ENCODE data around the gene CD47. TPM values are rescaled to one million over a fixed set of nuclear protein-coding genes. Genes with fewer than 3 reads are reported as not detected.
A peak's percentile ranks its signal among the peaks of the same experiment; 100 is the strongest.

CD47 gene
- total RNA-seq, 1 experiment from 2014 or later: 16.3 TPM

DNA sequence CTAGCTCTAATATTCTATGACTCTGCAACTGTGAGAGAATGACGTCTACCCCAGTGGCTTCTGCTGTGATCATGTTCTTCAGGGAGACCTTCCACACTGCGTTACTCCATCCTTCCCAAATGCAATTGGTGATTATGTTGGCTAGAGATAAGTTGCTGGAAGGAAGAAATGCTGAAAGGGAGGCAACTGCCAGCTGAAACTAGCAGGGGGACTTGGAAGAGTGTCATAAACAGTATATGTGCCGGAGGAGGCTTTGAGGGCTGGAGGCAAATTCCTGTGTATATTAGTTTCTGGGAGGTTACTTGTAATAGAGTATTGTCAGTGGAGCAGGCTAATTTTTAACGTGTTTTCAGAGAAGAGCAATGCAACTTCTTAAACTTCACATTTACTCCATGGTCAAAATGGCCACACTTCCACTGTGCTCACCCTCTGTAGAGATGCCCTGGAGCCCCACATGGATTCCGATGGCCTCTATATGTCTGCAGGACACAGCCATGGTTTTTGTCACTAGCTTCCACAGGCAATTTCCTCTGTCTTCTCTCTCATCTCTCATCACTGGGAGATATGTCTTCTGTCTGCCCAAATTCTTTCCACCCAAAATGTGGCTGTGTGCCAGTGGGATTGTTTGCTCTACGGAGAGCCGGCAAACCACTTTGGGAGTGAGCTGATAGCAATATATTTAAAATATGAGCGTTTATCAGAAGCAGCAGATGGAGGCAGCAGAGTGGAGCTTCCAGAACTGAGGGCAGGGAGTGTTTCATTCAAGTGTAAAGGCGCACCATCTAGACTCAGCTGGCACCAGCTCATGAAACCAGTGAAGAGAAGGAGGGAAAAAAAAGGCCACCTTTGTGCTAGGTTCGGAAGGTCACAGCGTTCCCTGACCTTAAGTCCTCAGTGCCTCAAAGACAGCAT lies 13.3 kb upstream of the CD47 start:
- no peak overlapping the region for H3K4me3 Mint-ChIP-seq
- ATAC-seq: no peak
- POLR2A ChIA-PET: no interaction called here
- CTCF ChIA-PET: no interaction called here
- DNase-seq (ENCODE audit: low spot score): no peak
- H3K9me3 Mint-ChIP-seq: no peaks in the 10 kb centered on the region
- H3K27ac Mint-ChIP-seq: no peak overlapping the region
- H3K4me1 Mint-ChIP-seq: peaks cover 13% of the 10 kb centered on the region
- H3K36me3 Mint-ChIP-seq: no peaks in the 10 kb centered on the region
- TF ChIP-seq, protein P1, sequence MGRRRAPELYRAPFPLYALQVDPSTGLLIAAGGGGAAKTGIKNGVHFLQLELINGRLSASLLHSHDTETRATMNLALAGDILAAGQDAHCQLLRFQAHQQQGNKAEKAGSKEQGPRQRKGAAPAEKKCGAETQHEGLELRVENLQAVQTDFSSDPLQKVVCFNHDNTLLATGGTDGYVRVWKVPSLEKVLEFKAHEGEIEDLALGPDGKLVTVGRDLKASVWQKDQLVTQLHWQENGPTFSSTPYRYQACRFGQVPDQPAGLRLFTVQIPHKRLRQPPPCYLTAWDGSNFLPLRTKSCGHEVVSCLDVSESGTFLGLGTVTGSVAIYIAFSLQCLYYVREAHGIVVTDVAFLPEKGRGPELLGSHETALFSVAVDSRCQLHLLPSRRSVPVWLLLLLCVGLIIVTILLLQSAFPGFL (CRISPR knock-in tag; IDR thresholded peaks at IDR 0.05; ENCODE audit: borderline replicate concordance): no peak
- TF ChIP-seq ZNF263 (CRISPR knock-in tag; IDR thresholded peaks at IDR 0.05; ENCODE audit: low read depth) (no peak), ZBTB21 (CRISPR knock-in tag; IDR thresholded peaks at IDR 0.05; ENCODE audit: borderline replicate concordance) (no peak), CBFB (CRISPR knock-in tag; IDR thresholded peaks at IDR 0.05; ENCODE audit: low read depth) (no peak), HMGA2 (CRISPR knock-in tag; IDR thresholded peaks at IDR 0.05) (no peak), RELA (CRISPR knock-in tag; IDR thresholded peaks at IDR 0.05; ENCODE audit: borderline replicate concordance) (no peak), ZNF396 (CRISPR knock-in tag; IDR thresholded peaks at IDR 0.05; ENCODE audit: borderline replicate concordance) (no peak), RORB (CRISPR knock-in tag; IDR thresholded peaks at IDR 0.05) (no peak), ZNF671 (CRISPR knock-in tag; IDR thresholded peaks at IDR 0.05) (no peak), SMAD3 (CRISPR knock-in tag; IDR thresholded peaks at IDR 0.05; ENCODE audit: borderline replicate concordance) (no peak)
- TF ChIP-seq, protein P2, sequence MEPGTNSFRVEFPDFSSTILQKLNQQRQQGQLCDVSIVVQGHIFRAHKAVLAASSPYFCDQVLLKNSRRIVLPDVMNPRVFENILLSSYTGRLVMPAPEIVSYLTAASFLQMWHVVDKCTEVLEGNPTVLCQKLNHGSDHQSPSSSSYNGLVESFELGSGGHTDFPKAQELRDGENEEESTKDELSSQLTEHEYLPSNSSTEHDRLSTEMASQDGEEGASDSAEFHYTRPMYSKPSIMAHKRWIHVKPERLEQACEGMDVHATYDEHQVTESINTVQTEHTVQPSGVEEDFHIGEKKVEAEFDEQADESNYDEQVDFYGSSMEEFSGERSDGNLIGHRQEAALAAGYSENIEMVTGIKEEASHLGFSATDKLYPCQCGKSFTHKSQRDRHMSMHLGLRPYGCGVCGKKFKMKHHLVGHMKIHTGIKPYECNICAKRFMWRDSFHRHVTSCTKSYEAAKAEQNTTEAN (CRISPR knock-in tag; IDR thresholded peaks at IDR 0.05): no peak
- TF ChIP-seq, protein P3, sequence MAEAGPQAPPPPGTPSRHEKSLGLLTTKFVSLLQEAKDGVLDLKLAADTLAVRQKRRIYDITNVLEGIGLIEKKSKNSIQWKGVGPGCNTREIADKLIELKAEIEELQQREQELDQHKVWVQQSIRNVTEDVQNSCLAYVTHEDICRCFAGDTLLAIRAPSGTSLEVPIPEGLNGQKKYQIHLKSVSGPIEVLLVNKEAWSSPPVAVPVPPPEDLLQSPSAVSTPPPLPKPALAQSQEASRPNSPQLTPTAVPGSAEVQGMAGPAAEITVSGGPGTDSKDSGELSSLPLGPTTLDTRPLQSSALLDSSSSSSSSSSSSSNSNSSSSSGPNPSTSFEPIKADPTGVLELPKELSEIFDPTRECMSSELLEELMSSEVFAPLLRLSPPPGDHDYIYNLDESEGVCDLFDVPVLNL (CRISPR knock-in tag; IDR thresholded peaks at IDR 0.05; ENCODE audit: borderline replicate concordance, low read depth): no peak
- TF ChIP-seq, protein P4, sequence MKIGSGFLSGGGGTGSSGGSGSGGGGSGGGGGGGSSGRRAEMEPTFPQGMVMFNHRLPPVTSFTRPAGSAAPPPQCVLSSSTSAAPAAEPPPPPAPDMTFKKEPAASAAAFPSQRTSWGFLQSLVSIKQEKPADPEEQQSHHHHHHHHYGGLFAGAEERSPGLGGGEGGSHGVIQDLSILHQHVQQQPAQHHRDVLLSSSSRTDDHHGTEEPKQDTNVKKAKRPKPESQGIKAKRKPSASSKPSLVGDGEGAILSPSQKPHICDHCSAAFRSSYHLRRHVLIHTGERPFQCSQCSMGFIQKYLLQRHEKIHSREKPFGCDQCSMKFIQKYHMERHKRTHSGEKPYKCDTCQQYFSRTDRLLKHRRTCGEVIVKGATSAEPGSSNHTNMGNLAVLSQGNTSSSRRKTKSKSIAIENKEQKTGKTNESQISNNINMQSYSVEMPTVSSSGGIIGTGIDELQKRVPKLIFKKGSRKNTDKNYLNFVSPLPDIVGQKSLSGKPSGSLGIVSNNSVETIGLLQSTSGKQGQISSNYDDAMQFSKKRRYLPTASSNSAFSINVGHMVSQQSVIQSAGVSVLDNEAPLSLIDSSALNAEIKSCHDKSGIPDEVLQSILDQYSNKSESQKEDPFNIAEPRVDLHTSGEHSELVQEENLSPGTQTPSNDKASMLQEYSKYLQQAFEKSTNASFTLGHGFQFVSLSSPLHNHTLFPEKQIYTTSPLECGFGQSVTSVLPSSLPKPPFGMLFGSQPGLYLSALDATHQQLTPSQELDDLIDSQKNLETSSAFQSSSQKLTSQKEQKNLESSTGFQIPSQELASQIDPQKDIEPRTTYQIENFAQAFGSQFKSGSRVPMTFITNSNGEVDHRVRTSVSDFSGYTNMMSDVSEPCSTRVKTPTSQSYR (CRISPR knock-in tag; IDR thresholded peaks at IDR 0.05): no peak
- TF ChIP-seq, protein P5, sequence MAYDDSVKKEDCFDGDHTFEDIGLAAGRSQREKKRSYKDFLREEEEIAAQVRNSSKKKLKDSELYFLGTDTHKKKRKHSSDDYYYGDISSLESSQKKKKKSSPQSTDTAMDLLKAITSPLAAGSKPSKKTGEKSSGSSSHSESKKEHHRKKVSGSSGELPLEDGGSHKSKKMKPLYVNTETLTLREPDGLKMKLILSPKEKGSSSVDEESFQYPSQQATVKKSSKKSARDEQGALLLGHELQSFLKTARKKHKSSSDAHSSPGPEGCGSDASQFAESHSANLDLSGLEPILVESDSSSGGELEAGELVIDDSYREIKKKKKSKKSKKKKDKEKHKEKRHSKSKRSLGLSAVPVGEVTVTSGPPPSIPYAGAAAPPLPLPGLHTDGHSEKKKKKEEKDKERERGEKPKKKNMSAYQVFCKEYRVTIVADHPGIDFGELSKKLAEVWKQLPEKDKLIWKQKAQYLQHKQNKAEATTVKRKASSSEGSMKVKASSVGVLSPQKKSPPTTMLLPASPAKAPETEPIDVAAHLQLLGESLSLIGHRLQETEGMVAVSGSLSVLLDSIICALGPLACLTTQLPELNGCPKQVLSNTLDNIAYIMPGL (CRISPR knock-in tag; IDR thresholded peaks at IDR 0.05): no peak
- H3K27me3 Mint-ChIP-seq (ENCODE audit: low read depth): no peaks in the 10 kb centered on the region

DNA sequence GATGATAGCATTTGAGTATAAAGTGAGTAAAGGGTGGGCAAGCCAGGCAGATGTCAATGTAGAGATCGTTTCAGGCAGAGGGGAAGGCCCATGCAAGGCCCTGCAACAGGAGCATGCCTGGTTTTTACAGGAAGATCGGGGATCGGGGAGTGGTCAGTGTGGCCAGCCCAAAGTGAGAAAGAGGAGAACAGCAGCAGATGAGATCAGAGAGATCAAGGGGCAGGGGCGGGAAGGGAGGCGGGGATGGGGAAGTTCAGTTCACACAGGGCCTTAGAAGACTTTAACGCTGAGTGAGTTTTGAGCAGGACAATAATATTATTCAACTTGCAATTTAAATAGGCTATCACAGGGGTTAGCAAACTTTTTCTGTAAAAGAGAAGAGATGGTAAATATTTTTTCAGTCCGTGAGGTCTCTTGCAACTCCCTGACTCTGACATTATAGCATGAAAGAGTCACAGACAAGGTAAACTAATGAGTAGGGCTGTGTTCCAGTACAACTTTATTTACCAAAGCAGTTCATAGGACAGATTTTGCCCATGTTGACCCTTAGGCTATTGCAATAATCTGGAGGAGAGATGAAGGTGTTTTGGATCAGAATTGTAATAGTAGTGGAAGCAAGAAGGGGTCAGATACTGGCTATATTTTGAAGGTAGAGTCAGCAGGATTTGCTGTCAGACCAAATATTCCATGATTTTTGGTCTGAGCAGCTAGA lies 12.4 kb upstream of the CD47 start:
- peaks cover 13% of the 10 kb centered on the region for H3K4me1 Mint-ChIP-seq
- H3K9me3 Mint-ChIP-seq: no peaks in the 10 kb centered on the region
- DNase-seq (ENCODE audit: low spot score): no peak
- no peak overlapping the region for H3K4me3 Mint-ChIP-seq
- ATAC-seq: peak; percentile 69
- no peaks in the 10 kb centered on the region for H3K27me3 Mint-ChIP-seq (ENCODE audit: low read depth)
- CTCF ChIA-PET: no interaction called here
- H3K27ac Mint-ChIP-seq: no peak overlapping the region
- no peaks in the 10 kb centered on the region for H3K36me3 Mint-ChIP-seq
- POLR2A ChIA-PET: no interaction called here
- TF ChIP-seq, protein P6, sequence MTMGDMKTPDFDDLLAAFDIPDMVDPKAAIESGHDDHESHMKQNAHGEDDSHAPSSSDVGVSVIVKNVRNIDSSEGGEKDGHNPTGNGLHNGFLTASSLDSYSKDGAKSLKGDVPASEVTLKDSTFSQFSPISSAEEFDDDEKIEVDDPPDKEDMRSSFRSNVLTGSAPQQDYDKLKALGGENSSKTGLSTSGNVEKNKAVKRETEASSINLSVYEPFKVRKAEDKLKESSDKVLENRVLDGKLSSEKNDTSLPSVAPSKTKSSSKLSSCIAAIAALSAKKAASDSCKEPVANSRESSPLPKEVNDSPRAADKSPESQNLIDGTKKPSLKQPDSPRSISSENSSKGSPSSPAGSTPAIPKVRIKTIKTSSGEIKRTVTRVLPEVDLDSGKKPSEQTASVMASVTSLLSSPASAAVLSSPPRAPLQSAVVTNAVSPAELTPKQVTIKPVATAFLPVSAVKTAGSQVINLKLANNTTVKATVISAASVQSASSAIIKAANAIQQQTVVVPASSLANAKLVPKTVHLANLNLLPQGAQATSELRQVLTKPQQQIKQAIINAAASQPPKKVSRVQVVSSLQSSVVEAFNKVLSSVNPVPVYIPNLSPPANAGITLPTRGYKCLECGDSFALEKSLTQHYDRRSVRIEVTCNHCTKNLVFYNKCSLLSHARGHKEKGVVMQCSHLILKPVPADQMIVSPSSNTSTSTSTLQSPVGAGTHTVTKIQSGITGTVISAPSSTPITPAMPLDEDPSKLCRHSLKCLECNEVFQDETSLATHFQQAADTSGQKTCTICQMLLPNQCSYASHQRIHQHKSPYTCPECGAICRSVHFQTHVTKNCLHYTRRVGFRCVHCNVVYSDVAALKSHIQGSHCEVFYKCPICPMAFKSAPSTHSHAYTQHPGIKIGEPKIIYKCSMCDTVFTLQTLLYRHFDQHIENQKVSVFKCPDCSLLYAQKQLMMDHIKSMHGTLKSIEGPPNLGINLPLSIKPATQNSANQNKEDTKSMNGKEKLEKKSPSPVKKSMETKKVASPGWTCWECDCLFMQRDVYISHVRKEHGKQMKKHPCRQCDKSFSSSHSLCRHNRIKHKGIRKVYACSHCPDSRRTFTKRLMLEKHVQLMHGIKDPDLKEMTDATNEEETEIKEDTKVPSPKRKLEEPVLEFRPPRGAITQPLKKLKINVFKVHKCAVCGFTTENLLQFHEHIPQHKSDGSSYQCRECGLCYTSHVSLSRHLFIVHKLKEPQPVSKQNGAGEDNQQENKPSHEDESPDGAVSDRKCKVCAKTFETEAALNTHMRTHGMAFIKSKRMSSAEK (CRISPR knock-in tag; IDR thresholded peaks at IDR 0.05; ENCODE audit: borderline replicate concordance): no peak
- TF ChIP-seq ZNF263 (CRISPR knock-in tag; IDR thresholded peaks at IDR 0.05; ENCODE audit: low read depth) (no peak), NR1H2 (CRISPR knock-in tag; IDR thresholded peaks at IDR 0.05) (no peak), SOX15 (CRISPR knock-in tag; IDR thresholded peaks at IDR 0.05) (no peak), MXD4 (CRISPR knock-in tag; IDR thresholded peaks at IDR 0.05; ENCODE audit: borderline replicate concordance) (no peak), NFATC4 (CRISPR knock-in tag; IDR thresholded peaks at IDR 0.05) (no peak)
- TF ChIP-seq, protein P7, sequence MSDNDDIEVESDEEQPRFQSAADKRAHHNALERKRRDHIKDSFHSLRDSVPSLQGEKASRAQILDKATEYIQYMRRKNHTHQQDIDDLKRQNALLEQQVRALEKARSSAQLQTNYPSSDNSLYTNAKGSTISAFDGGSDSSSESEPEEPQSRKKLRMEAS (CRISPR knock-in tag; IDR thresholded peaks at IDR 0.05): no peak
